ENCODE data around the gene USP11.

Gene USP11

GRCh38 chrX:47232197-47232802 is 509 bp upstream of the USP11 start:
- POLR2A ChIA-PET, result interaction anchor here (1.8 kb wide), 1 partner anchor 14 kb away, joined by 20 read pairs; the partner anchor contains the start of gene CDK16
- CTCF ChIA-PET, result interaction anchor here (1.5 kb wide), 1 partner anchor 291 kb away, joined by 5 read pairs; no protein-coding TSS in a partner anchor
- TF ChIP-seq CTCF (IDR thresholded peaks at IDR 0.05; ENCODE audit: control extremely low read depth, extremely low read depth, low read depth, missing control alignments), result no peak

GRCh38 chrX:47233333-47234113 is 714 bp downstream of the USP11 start:
- TF ChIP-seq CTCF (IDR thresholded peaks at IDR 0.05; ENCODE audit: control extremely low read depth, extremely low read depth, low read depth, missing control alignments), result no peak
- ChIA-PET CTCF (interaction anchor here (1.5 kb wide), 1 partner anchor 290 kb away, joined by 5 read pairs; no protein-coding TSS in a partner anchor), POLR2A (interaction anchor here (0.6 to 1.8 kb wide), 6 partner anchors 15 to 756 kb away, joined by 3 to 20 read pairs (median 4); partner anchors contain the start of gene CDK16)
- DNase-seq (ENCODE audit: extremely low spot score), result peak; percentile 84

More at GRCh38 chrX:47232197-47232802, 509 bp upstream of the USP11 start:
- no peak for DNase-seq (ENCODE audit: extremely low spot score)

GRCh38 chrX:47234583-47234982 is 1.8 kb downstream of the USP11 start:
- ChIA-PET POLR2A (no interaction called here), CTCF (no interaction called here)
- DNase-seq (ENCODE audit: extremely low spot score), result no peak
- TF ChIP-seq CTCF (IDR thresholded peaks at IDR 0.05; ENCODE audit: control extremely low read depth, extremely low read depth, low read depth, missing control alignments), result no peak

GRCh38 chrX:47235691-47236103 is 2.9 kb downstream of the USP11 start:
- DNase-seq (ENCODE audit: extremely low spot score), result no peak
- ChIA-PET POLR2A (no interaction called here), CTCF (no interaction called here)
- no peak for TF ChIP-seq CTCF (IDR thresholded peaks at IDR 0.05; ENCODE audit: control extremely low read depth, extremely low read depth, low read depth, missing control alignments)

GRCh38 chrX:47239199-47239598 is 6.4 kb downstream of the USP11 start:
- no peak for DNase-seq (ENCODE audit: extremely low spot score)
- POLR2A ChIA-PET, result no interaction called here
- CTCF ChIA-PET, result no interaction called here
- TF ChIP-seq CTCF (IDR thresholded peaks at IDR 0.05; ENCODE audit: control extremely low read depth, extremely low read depth, low read depth, missing control alignments), result no peak

- ChIA-PET POLR2A (interaction anchor here (0.8 kb wide), 1 partner anchor 235 kb away, joined by 3 read pairs; no protein-coding TSS in a partner anchor), CTCF (no interaction called here)
- TF ChIP-seq CTCF (IDR thresholded peaks at IDR 0.05; ENCODE audit: control extremely low read depth, extremely low read depth, low read depth, missing control alignments), result no peak
- no peak for DNase-seq (ENCODE audit: extremely low spot score)
Observed at GRCh38 chrX:47239898-47240545, 7.2 kb downstream of the USP11 start.
